ENCODE results near the gene KCNH6. TPM values are rescaled to one million over a fixed set of nuclear protein-coding genes. Genes with fewer than 3 reads are reported as not detected.

KCNH6 gene
- total RNA-seq, 4 donors from 2014 or later = not detected

DNA sequence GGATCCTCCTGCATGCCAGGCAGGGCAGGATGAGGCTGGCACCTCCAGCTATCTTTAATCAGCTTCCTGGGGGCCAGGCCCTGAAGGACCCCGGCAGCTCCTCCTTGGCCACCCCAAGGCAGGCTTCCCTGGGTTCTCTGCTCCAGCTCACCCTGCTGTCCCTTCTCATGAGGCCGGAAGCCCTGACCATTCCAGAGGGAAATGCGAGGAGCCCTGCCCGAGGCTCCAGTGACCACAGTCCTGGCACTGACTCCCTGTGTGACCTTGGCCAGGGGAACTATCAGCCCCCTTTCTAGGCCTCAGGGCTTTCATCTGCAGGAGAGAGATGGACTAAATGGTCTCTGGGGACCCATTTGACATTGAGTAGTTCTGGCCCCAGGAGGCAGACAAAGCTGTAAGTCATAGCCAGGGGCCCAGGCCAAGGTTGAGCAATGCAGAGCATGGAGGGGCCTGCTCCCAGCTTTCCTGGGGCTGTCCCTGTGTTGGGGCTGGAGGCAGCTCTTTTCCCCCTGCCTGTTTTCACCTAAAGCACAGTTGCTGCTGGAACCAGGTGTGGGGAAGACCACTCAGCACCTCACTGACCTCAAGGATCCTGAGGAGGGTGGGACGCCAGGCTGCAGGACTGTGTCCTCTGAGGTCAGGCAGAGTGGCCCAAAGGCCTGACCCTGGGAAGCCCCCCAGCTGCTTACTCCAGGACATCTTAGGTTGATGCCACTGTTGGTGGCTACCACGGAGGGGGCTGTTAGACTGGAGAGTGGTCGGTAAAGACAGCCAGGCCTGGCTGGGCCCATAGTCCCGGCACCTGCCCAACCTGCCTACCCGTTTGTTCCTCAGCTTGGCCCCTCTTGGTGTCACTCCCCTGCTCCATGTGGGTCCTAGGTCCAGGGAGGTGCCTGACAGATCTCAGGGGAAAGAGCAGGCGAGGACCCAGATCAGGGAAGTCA, 8.1 kb downstream of the KCNH6 start:
- no peaks in the 10 kb centered on the region for H3K9me3 ChIP-seq
- no peak overlapping the region for H3K27ac ChIP-seq (replicated peaks in 1 of 4)
- H3K36me3 ChIP-seq = no peaks in the 10 kb centered on the region
- TF ChIP-seq EP300 (IDR thresholded peaks at IDR 0.05) (no peak), POLR2AphosphoS5 (IDR thresholded peaks at IDR 0.05) (no peak), CTCF (IDR thresholded peaks at IDR 0.05) (no peak)
- H3K27me3 ChIP-seq = peaks cover 0 to 19% (median 0%) of the 10 kb centered on the region in 4 donors
- H3K4me1 ChIP-seq = no peaks in the 10 kb centered on the region
- intact Hi-C loops (cut with DNase I) = no loop called here
- WGBS = 83% methylated on average over 3 of the region's 10 CpGs
- no peak for DNase-seq (ENCODE audit: extremely low spot score)
- H3K4me3 ChIP-seq = no peak overlapping the region

DNA sequence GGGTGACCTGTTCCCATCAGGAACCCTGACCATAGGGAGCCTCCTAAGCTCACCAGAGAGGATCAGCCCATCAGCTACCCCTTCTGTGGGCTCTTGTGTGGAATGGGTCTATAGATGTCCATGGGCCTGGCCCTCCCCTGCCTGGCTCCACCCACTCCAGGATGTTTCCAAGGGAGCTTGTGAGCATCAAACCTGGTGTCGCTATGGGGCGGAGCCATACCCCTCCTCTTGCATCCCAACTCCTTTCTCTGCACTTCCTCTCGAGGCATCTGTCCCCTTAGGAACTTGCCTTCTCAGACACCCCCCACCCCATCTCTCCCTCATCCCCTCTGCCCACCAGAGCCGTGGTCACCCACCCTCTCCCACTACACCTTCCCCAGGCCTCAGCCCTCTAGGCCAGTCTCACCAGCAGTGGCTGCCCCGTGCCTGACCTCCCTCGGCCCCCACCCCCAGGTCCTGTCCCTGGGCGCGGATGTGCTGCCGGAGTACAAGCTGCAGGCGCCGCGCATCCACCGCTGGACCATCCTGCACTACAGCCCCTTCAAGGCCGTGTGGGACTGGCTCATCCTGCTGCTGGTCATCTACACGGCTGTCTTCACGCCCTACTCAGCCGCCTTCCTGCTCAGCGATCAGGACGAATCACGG, 10.4 kb downstream of the KCNH6 start:
- no peaks in the 10 kb centered on the region for H3K36me3 ChIP-seq
- no peaks in the 10 kb centered on the region for H3K9me3 ChIP-seq
- no peak overlapping the region for H3K27ac ChIP-seq (replicated peaks in 1 of 4)
- intact Hi-C loops (cut with DNase I) = no loop called here
- H3K4me3 ChIP-seq = no peak overlapping the region
- H3K4me1 ChIP-seq = peaks cover 7 to 10% (median 9%) of the 10 kb centered on the region in 4 donors
- no peak for DNase-seq (ENCODE audit: extremely low spot score)
- 85% methylated on average over 20 of the region's 20 CpGs for WGBS
- peaks cover 0 to 40% (median 8%) of the 10 kb centered on the region in 4 donors for H3K27me3 ChIP-seq
- TF ChIP-seq EP300 (IDR thresholded peaks at IDR 0.05) (no peak), POLR2A (IDR thresholded peaks at IDR 0.05; ENCODE audit: low read depth) (no peak), CTCF (IDR thresholded peaks at IDR 0.05) (no peak), POLR2AphosphoS5 (IDR thresholded peaks at IDR 0.05) (no peak)

- Histone ChIP-seq H3K36me3 (no peaks in the 10 kb centered on the region), H3K4me1 (peaks cover 7 to 12% (median 11%) of the 10 kb centered on the region in 4 donors), H3K27me3 (peaks cover 0 to 46% (median 12%) of the 10 kb centered on the region in 4 donors), H3K4me3 (no peak overlapping the region), H3K9me3 (no peaks in the 10 kb centered on the region), H3K27ac (replicated peaks in 1 of 4) (no peak overlapping the region)
- intact Hi-C loops (cut with DNase I) = no loop called here
- no peak for TF ChIP-seq POLR2AphosphoS5 (IDR thresholded peaks at IDR 0.05)
- no peak for TF ChIP-seq EP300 (IDR thresholded peaks at IDR 0.05)
- TF ChIP-seq CTCF (IDR thresholded peaks at IDR 0.05) = no peak
- TF ChIP-seq POLR2A (IDR thresholded peaks at IDR 0.05; ENCODE audit: low read depth) = no peak
- DNase-seq (ENCODE audit: extremely low spot score) = no peak
- WGBS = 94% methylated on average over 14 of the region's 17 CpGs
Observed at GRCh38 chr17:63534078-63534570, 11.0 kb downstream of the KCNH6 start.

DNA sequence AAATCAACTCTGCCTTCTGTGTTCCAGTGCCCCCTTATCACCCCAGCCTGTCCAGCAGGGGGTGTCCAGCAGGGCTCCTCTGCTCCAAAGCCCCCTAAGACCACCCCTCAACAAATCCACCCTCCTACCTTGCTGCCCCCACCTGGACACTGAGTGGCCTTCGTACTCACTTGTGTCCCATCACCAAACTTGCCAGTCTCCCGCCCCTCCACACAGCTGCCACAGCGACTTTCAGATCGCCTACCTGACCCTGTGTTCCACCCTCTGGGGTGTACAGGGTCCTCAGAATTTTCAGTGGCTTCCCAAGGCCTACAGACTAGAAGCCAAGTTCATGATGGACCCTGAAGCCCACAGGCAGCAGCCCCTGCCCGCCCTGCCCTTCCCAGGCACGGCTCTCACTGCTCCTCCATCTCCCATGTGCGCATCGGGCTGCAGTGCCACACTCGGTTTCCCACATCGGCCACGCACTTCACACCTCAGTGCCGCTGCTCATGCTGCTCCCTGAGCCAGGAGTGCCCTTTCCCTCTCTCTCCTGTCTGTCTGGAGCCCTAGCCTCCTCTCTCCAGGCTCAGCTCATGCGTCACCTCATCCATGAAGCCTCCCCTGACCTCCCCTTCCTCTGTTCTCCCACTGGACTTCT, 11.8 kb downstream of the KCNH6 start:
- Histone ChIP-seq H3K4me1 (peaks cover 7 to 12% (median 11%) of the 10 kb centered on the region in 4 donors), H3K9me3 (no peaks in the 10 kb centered on the region), H3K27me3 (peaks cover 0 to 54% (median 16%) of the 10 kb centered on the region in 4 donors), H3K27ac (replicated peaks in 1 of 4) (no peak overlapping the region), H3K4me3 (no peak overlapping the region), H3K36me3 (no peaks in the 10 kb centered on the region)
- intact Hi-C loops (cut with DNase I) = no loop called here
- 82% methylated on average over 13 of the region's 13 CpGs for WGBS
- DNase-seq (ENCODE audit: extremely low spot score) = no peak
- TF ChIP-seq POLR2AphosphoS5 (IDR thresholded peaks at IDR 0.05) = no peak

GRCh38 chr17:63535640-63536039, 12.5 kb downstream of the KCNH6 start:
- no peak for DNase-seq (ENCODE audit: extremely low spot score)
- H3K4me3 ChIP-seq = no peak overlapping the region
- H3K9me3 ChIP-seq = no peaks in the 10 kb centered on the region
- no peak for TF ChIP-seq POLR2A (IDR thresholded peaks at IDR 0.05; ENCODE audit: low read depth)
- H3K27me3 ChIP-seq = peaks cover 0 to 61% (median 16%) of the 10 kb centered on the region in 4 donors
- intact Hi-C loops (cut with DNase I) = no loop called here
- WGBS = 95% methylated on average over 14 of the region's 24 CpGs
- H3K4me1 ChIP-seq = peaks cover 7 to 12% (median 11%) of the 10 kb centered on the region in 4 donors
- H3K27ac ChIP-seq (replicated peaks in 1 of 4) = no peak overlapping the region
- no peaks in the 10 kb centered on the region for H3K36me3 ChIP-seq

Measured in esophagus muscularis mucosa (tissue), 4 donors.